PC-9 (cell line): ENCODE data around the gene PDE7B. TPM values are rescaled to one million over a fixed set of nuclear protein-coding genes. Genes with fewer than 3 reads are reported as not detected.

ENCODE experiments used
- BruUV-seq: library from RNA; stranded (reverse); fragments of 400-500 nt; replicated peaks from 2 replicates; lab custom pipeline; 2021; lab: Mats Ljungman, UMichigan
- CTCF ChIA-PET: fragments of 300-600 bp; sonication (Branson Sonifier 250); formaldehyde crosslinking; loops from one replicate; lab custom pipeline; 2022; ENCODE audit warnings: antibody characterized with exemption; lab: Charles Lee
- POLR2A ChIA-PET: fragments of 300-600 bp; sonication (Branson Sonifier 250); formaldehyde crosslinking; loops from one replicate; lab custom pipeline; 2022; ENCODE audit warnings: antibody characterized with exemption; ENCODE audit not compliant: unreplicated experiment; lab: Charles Lee
- DNase-seq, 2 experiments: peaks; one replicate each; pipeline versions ENCODE4 v3.0.0 to v3.0.0-alpha.2; 2015 to 2022; ENCODE audit warnings: mixed read lengths in 1 of 2
- H2AFZ ChIP-seq: fragments of 200-600 bp; sonication (generic); 2 replicates; pipeline ENCODE4 v1.8.1; 2017; ENCODE audit warnings: antibody characterized with exemption
- H3F3A ChIP-seq: fragments of 200-600 bp; sonication (generic); 2 replicates; pipeline ENCODE4 v1.8.1; 2017; ENCODE audit warnings: antibody characterized with exemption, mild to moderate bottlenecking, low read depth; ENCODE audit not compliant: insufficient read depth
- H3K27ac ChIP-seq: fragments of 200-600 bp; sonication (generic); 2 replicates; pipeline ENCODE4 v1.6.1; 2016; ENCODE audit warnings: mixed run types
- H3K27me3 ChIP-seq: fragments of 200-600 bp; sonication (generic); 2 replicates; pipeline ENCODE4 v1.6.1; 2016; ENCODE audit warnings: low read depth, mixed run types; ENCODE audit not compliant: insufficient read depth
- H3K36me3 ChIP-seq: fragments of 200-600 bp; sonication (generic); 2 replicates; pipeline ENCODE4 v1.6.1; 2016; ENCODE audit warnings: low read depth, mixed run types
- H3K4me1 ChIP-seq: fragments of 200-600 bp; sonication (generic); replicated peaks from 2 replicates; pipeline ENCODE4 v1.6.1; 2016; ENCODE audit warnings: mixed run types; ENCODE audit not compliant: insufficient read depth
- H3K4me2 ChIP-seq: fragments of 200-600 bp; sonication (generic); 2 replicates; pipeline ENCODE4 v1.6.1; 2017; ENCODE audit warnings: mixed run types
- H3K4me3 ChIP-seq: fragments of 200-600 bp; sonication (generic); 2 replicates; pipeline ENCODE4 v1.6.1; 2016; ENCODE audit warnings: mixed run types
- H3K79me2 ChIP-seq: fragments of 200-600 bp; sonication (generic); 2 replicates; pipeline ENCODE4 v1.6.1; 2017; ENCODE audit warnings: low read depth, mixed run types
- H3K9me2 ChIP-seq: fragments of 200-600 bp; sonication (generic); 2 replicates; pipeline ENCODE4 v1.8.1; 2017; ENCODE audit warnings: mild to moderate bottlenecking; ENCODE audit not compliant: insufficient read depth
- H3K9me3 ChIP-seq: fragments of 200-600 bp; sonication (generic); 2 replicates; pipeline ENCODE4 v1.8.1; 2016; ENCODE audit warnings: low read depth; ENCODE audit not compliant: insufficient read depth
- H4K20me1 ChIP-seq: fragments of 200-600 bp; sonication (generic); 2 replicates; pipeline ENCODE4 v1.8.1; 2017; ENCODE audit not compliant: insufficient read depth
- CTCF ChIP-seq: fragments of 200-600 bp; sonication (generic); conservative IDR thresholded peaks from 2 replicates; pipeline ENCODE4 v1.6.1; 2017; ENCODE audit warnings: mixed run types, antibody characterized with exemption, mild to moderate bottlenecking, moderate library complexity
- EZH2 ChIP-seq: fragments of 200-600 bp; sonication (generic); IDR thresholded peaks from 2 replicates; pipeline ENCODE4 v1.8.0; 2017; ENCODE audit warnings: antibody characterized with exemption, low read depth
- intact Hi-C: fragments of 100-400 bp; cut with micrococcal nuclease; formaldehyde crosslinking; loops from one replicate; pipeline ENCODE4 v1.10.0; 2022; ENCODE audit not compliant: unreplicated experiment
- total RNA-seq: library from RNA; stranded (reverse); gene quantifications from 2 replicates; pipeline ENCODE4 v1.2.3, GENCODE V29; 2021

The PDE7B gene
- total RNA-seq, 1 experiment from 2014 or later: 0.31 TPM

DNA sequence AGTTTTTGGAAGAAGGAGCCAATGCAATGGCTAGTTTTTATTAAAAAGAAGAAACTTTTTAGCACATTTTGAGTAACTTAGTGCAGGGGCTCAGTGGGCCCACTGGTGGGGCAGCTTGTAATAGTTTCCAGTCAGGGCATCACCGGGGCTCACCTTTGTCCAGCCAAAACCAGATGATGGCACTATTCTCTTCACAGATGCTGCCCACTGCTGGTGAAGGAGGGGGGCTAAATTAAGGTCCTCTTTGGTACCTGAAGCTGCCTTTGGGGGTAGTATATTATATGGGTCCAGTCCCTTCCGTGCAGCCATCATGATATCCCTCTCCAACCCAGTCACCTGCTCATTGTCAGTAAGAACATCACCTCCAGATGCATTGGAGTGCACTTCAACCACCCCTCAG, 182.9 kb downstream of the PDE7B start:
- no peaks in the 10 kb centered on the region for H3K9me3 ChIP-seq
- intact Hi-C loops: no loop called here
- H3K4me3 ChIP-seq: no peak overlapping the region
- ChIA-PET POLR2A (no interaction called here), CTCF (no interaction called here)
- no TSS peak for BruUV-seq
- no peaks in the 10 kb centered on the region for H3K4me1 ChIP-seq
- H3K27me3 ChIP-seq: no peaks in the 10 kb centered on the region
- no peaks in the 10 kb centered on the region for H3K79me2 ChIP-seq
- no peaks in the 10 kb centered on the region for H3K36me3 ChIP-seq
- no peak overlapping the region for H2AFZ ChIP-seq
- TF ChIP-seq EZH2 (no peak), CTCF (0 out of 2 replicates have a peak, but pooled peaks have one; percentile 19)
- no peak overlapping the region for H3K27ac ChIP-seq
- no peaks in the 10 kb centered on the region for H3F3A ChIP-seq
- no peak for DNase-seq
- no peaks in the 10 kb centered on the region for H4K20me1 ChIP-seq
- H3K4me2 ChIP-seq: no peak overlapping the region
- no peaks in the 10 kb centered on the region for H3K9me2 ChIP-seq

DNA sequence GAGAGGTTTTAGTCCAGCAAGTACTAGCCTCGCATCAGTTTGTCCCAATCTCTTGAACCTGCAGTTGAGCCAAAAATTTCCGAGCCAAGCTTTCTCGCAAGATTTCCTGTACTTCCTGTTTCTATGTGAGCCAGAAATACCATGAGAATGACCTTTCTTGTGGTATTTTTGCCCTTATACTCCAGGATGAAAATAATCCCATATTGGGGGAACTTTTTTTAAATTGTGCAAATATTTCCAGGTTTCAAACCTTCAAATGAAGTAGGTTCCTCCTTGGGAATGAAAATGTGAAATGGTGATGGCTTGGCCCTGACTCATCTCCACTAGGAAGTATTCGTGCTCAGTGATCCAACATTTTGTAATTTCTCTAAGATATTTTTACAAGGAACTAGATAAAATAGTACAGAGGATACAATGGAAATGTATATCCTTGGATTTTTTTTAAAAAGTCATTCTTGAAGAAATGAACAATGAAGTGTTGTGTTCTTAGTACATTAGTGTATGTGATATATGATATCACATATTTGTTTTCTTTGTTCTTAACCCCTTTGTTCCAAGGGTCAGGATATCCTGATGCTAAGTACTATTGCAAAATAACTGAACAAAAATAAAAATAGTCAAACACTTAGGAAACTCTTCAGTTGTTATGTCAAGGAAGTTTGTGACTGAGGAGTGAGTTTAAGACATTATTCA, 184.0 kb downstream of the PDE7B start:
- Histone ChIP-seq H3K36me3 (no peaks in the 10 kb centered on the region), H3K4me3 (no peak overlapping the region), H3K9me3 (no peaks in the 10 kb centered on the region), H3F3A (no peaks in the 10 kb centered on the region), H2AFZ (no peak overlapping the region), H3K79me2 (no peaks in the 10 kb centered on the region), H4K20me1 (no peaks in the 10 kb centered on the region), H3K4me1 (no peaks in the 10 kb centered on the region), H3K4me2 (no peak overlapping the region), H3K27me3 (no peaks in the 10 kb centered on the region), H3K9me2 (no peaks in the 10 kb centered on the region), H3K27ac (no peak overlapping the region)
- POLR2A ChIA-PET: no interaction called here
- CTCF ChIA-PET: no interaction called here
- no TSS peak for BruUV-seq
- no peak for DNase-seq
- intact Hi-C loops: no loop called here
- TF ChIP-seq CTCF (no peak), EZH2 (no peak)

- H3K27ac ChIP-seq: no peak overlapping the region
- CTCF ChIA-PET: no interaction called here
Measured at GRCh38 chr6:136036071-136036380, 184.5 kb downstream of the PDE7B start.

More at GRCh38 chr6:136036071-136036380, 184.5 kb downstream of the PDE7B start:
- POLR2A ChIA-PET: no interaction called here
- no peaks in the 10 kb centered on the region for H4K20me1 ChIP-seq
- BruUV-seq: no TSS peak
- no peak overlapping the region for H3K4me3 ChIP-seq
- no peaks in the 10 kb centered on the region for H3K4me1 ChIP-seq
- no peaks in the 10 kb centered on the region for H3F3A ChIP-seq
- H2AFZ ChIP-seq: no peak overlapping the region
- no peaks in the 10 kb centered on the region for H3K36me3 ChIP-seq
- H3K9me2 ChIP-seq: no peaks in the 10 kb centered on the region
- intact Hi-C loops: no loop called here
- H3K79me2 ChIP-seq: no peaks in the 10 kb centered on the region
- H3K4me2 ChIP-seq: no peak overlapping the region
- no peaks in the 10 kb centered on the region for H3K27me3 ChIP-seq
- TF ChIP-seq EZH2: no peak
- no peak for TF ChIP-seq CTCF
- no peaks in the 10 kb centered on the region for H3K9me3 ChIP-seq
- DNase-seq: no peak
